K562 (cell line): ENCODE measurements around the gene ZNF213.

Experiments
- ARNT ChIP-seq, 2 experiments: fragments of 450-650 bp; IDR thresholded peaks; 2 replicates each; pipeline ENCODE4 v1.6.1; 2016; ENCODE audit warnings: mild to moderate bottlenecking in 1 of 2
- CEBPB ChIP-seq: fragments of 450-650 bp; IDR thresholded peaks from 2 replicates; pipeline ENCODE4 v1.6.1; 2016; ENCODE audit warnings: missing genetic modification characterization, missing compliant biosample characterization
- GABPB2 ChIP-seq: fragments of 250-450 bp; sonication (Bioruptor Pico); conservative IDR thresholded peaks from 2 replicates; pipeline ENCODE4 v1.5.1; 2021; ENCODE audit warnings: mild to moderate bottlenecking
- ZNF507 ChIP-seq: conservative IDR thresholded peaks from 2 replicates; pipeline ENCODE4 v1.6.1; 2017; ENCODE audit warnings: missing genetic modification characterization, missing compliant biosample characterization
- TF ChIP-seq, protein P1 (sequence below): fragments of 250-450 bp; sonication (Bioruptor Pico); IDR thresholded peaks from 2 replicates; pipeline ENCODE4 v1.5.0; 2021
- TF ChIP-seq, protein P2 (sequence below), 3 experiments: IDR thresholded peaks in 2 of 3; conservative IDR thresholded peaks in 1 of 3; 2 replicates each; pipeline ENCODE4 v1.5.1; 2011 to 2012; ENCODE audit warnings: low read length in 3 of 3, mild to moderate bottlenecking in 3 of 3, control low read depth in 2 of 3, improper control_type of control experiment in 1 of 3, inconsistent platforms in 1 of 3, low read depth in 1 of 3, mixed read lengths in 1 of 3, moderate library complexity in 1 of 3; ENCODE audit not compliant: insufficient read depth in 2 of 3

DNA sequence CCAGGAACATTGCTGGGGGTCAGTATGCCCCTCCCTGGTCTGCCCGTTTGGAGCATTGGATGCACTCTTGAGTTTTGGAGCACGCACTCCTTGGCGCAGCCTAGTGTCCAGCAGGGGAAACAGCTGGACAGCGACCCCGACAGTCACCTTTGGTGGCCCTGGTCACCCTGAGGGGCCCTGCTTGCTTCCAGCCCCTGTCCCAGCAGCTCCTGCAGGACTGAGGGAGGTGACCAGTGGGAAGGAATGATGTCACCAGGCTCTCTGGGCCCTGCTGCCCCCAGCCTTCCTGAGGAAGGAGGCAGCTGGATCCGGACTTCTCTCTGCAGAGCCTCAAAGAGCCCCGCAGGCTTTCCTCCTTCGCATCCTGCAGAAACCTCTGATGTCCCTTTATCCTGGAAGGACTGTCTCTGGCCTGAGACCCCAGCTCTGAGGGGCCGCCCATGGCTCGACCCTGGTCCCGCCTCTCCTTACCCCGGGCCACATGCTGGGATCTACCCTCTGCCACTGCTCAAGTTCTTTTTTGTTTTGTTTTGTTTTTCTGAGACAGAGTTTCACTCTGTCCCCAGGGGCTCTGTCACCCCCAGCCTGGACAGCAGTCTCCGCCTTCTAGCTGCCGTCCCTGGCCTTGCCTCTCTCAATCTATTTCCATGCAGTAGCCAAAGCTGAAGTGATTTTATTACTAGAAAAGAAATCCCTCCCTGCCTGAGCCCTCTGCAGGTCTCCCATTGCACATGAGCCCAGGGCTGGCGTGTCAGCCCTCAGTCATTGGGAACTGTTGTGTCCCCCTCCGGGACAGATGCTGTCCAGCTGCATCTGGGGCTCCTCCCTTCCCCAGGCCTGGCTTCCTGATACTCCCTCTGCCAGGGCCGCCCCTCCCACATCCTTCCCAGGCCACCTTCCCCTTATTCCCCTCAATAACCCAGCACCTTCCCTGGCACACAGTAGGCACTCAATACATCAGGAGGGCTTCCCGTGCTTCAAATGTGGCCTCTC is 47.3 kb upstream of the ZNF213 start:
- TF ChIP-seq CEBPB (tag) (no peak), ZNF507 (no peak), GABPB2 (no peak), ARNT (IDR thresholded peaks at IDR 0.05) (no peak)
- TF ChIP-seq, protein P1, sequence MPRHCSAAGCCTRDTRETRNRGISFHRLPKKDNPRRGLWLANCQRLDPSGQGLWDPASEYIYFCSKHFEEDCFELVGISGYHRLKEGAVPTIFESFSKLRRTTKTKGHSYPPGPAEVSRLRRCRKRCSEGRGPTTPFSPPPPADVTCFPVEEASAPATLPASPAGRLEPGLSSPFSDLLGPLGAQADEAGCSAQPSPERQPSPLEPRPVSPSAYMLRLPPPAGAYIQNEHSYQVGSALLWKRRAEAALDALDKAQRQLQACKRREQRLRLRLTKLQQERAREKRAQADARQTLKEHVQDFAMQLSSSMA (CRISPR knock-in tag): no peak
- TF ChIP-seq, protein P2, sequence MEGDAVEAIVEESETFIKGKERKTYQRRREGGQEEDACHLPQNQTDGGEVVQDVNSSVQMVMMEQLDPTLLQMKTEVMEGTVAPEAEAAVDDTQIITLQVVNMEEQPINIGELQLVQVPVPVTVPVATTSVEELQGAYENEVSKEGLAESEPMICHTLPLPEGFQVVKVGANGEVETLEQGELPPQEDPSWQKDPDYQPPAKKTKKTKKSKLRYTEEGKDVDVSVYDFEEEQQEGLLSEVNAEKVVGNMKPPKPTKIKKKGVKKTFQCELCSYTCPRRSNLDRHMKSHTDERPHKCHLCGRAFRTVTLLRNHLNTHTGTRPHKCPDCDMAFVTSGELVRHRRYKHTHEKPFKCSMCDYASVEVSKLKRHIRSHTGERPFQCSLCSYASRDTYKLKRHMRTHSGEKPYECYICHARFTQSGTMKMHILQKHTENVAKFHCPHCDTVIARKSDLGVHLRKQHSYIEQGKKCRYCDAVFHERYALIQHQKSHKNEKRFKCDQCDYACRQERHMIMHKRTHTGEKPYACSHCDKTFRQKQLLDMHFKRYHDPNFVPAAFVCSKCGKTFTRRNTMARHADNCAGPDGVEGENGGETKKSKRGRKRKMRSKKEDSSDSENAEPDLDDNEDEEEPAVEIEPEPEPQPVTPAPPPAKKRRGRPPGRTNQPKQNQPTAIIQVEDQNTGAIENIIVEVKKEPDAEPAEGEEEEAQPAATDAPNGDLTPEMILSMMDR (IDR thresholded peaks at IDR 0.05 in 2 of 3, conservative IDR thresholded peaks at IDR 0.05 in 1 of 3; ENCODE audit: insufficient read depth in 2 of 3, low read depth in 1 of 3, low read length in 3 of 3): peak; percentile 70 to 76 (median 72)
